ENCODE measurements around the gene PROK1. TPM values are rescaled to one million over a fixed set of nuclear protein-coding genes. Genes with fewer than 3 reads are reported as not detected.

PROK1 gene
- total and polyA plus RNA-seq, 2 of the 4 experiments (the other 2 are of a cell fraction): not detected

GRCh38 chr1:110492573-110492972, 41.6 kb downstream of the PROK1 start:
- H3K4me3 ChIP-seq (ENCODE audit: insufficient read depth, low read depth, low read length): no peak overlapping the region
- no peak overlapping the region for H4K8ac ChIP-seq (ENCODE audit: low read depth in 2 of 2, low read length in 2 of 2)
- H2BK120ac ChIP-seq (ENCODE audit: low read depth, low read length): no peak overlapping the region
- no peak overlapping the region for H4K91ac ChIP-seq (ENCODE audit: insufficient read depth, low read depth, low read length)
- H3K27ac ChIP-seq (ENCODE audit: insufficient read depth, low read length): no peak overlapping the region
- ChIA-PET POLR2A (ENCODE audit: unreplicated experiment) (no interaction called here), CTCF (no interaction called here)
- dilution Hi-C loops (cut with HindIII; ENCODE audit: low sequenced_read_pairs, unreplicated experiment): no loop called here
- H3K4me2 ChIP-seq (ENCODE audit: low read depth, low read length): no peak overlapping the region
- H3K56ac ChIP-seq (ENCODE audit: extremely low read depth, insufficient read depth, low read length): no peak overlapping the region
- H3K18ac ChIP-seq (ENCODE audit: low read depth, low read length): no peak overlapping the region
- no peak overlapping the region for H2BK5ac ChIP-seq (ENCODE audit: low read depth, low read length, poor library complexity, severe bottlenecking)
- H3K9me1 ChIP-seq (ENCODE audit: insufficient read depth, low read length): no peaks in the 10 kb centered on the region
- H3K9me3 ChIP-seq (ENCODE audit: control insufficient read depth, insufficient read depth, low read length): no peaks in the 10 kb centered on the region
- no peak overlapping the region for H4K5ac ChIP-seq (ENCODE audit: low read depth, low read length)
- H3K36me3 ChIP-seq (ENCODE audit: control insufficient read depth, insufficient read depth, low read length): no peaks in the 10 kb centered on the region
- WGBS, 2 experiments (ENCODE audit: extremely low coverage in 2 of 2, insufficient read length in 1 of 2): no CpG with 5 or more reads among the region's 7 CpGs
- no peaks in the 10 kb centered on the region for H3K79me1 ChIP-seq (ENCODE audit: low read depth in 1 of 2, low read length in 2 of 2)
- no peak overlapping the region for H3K14ac ChIP-seq (replicated peaks; ENCODE audit: low read depth, low read length)
- peaks cover 6% of the 10 kb centered on the region; the same call in 1 of the 2 replicates for H3K27me3 ChIP-seq (ENCODE audit: control insufficient read depth, insufficient read depth, low read length)
- H3K23ac ChIP-seq (ENCODE audit: low read depth, low read length): no peak overlapping the region
- H3K4ac ChIP-seq (ENCODE audit: low read depth, low read length): no peak overlapping the region
- in situ Hi-C loops (cut with MboI; ENCODE audit: low sequenced_read_pairs): loop anchor here (10.0 kb wide), 1 partner anchor 78 kb away; no protein-coding TSS in a partner anchor
- H2AK5ac ChIP-seq (ENCODE audit: low read depth, low read length): no peak overlapping the region
- intact Hi-C loops (cut with micrococcal nuclease): no loop called here
- H3K4me1 ChIP-seq (ENCODE audit: control insufficient read depth, insufficient read depth, low read length): no peaks in the 10 kb centered on the region
- H2BK15ac ChIP-seq (ENCODE audit: low read depth, low read length): no peak overlapping the region
- no peaks in the 10 kb centered on the region for H4K20me1 ChIP-seq (ENCODE audit: insufficient read depth, low read length)
- no peak overlapping the region for H2AFZ ChIP-seq (replicated peaks; ENCODE audit: low read length, poor library complexity)
- TF ChIP-seq CTCF (conservative IDR thresholded peaks at IDR 0.05; ENCODE audit: low read depth, low read length) (no peak), BHLHE40 (IDR thresholded peaks at IDR 0.05; ENCODE audit: low read depth, low read length) (no peak), RCOR1 (IDR thresholded peaks at IDR 0.05; ENCODE audit: insufficient replicate concordance, low read length) (no peak)
- DNase-seq (no peak), ATAC-seq (ENCODE audit: low read depth) (no peak)
- no peak overlapping the region for H2AK9ac ChIP-seq (replicated peaks; ENCODE audit: low read depth, low read length, poor library complexity)
- H3K9ac ChIP-seq (ENCODE audit: low read depth, low read length): no peak overlapping the region
- BruUV-seq (replicated peaks): no TSS peak
- no peak overlapping the region for H2BK20ac ChIP-seq (ENCODE audit: low read depth, low read length)
